Keratinocyte (primary cell): ENCODE results near the gene CDK8.

ENCODE experiments used
- EZH2 ChIP-seq: IDR thresholded peaks from one replicate; pipeline ENCODE4 v1.6.1; 2012; ENCODE audit warnings: inconsistent platforms, mild to moderate bottlenecking, low read length, moderate library complexity
- TF ChIP-seq, protein P1 (sequence below), 3 experiments: IDR thresholded peaks in 1 of 3; conservative IDR thresholded peaks in 1 of 3; optimal IDR thresholded peaks in 1 of 3; 2 replicates in 2 of 3; 3 replicates in 1 of 3; pipeline versions ENCODE3 to v1.5.1; 2011; ENCODE audit warnings: low read length in 3 of 3, mild to moderate bottlenecking in 3 of 3, moderate library complexity in 2 of 3, control low read depth in 1 of 3, inconsistent platforms in 1 of 3; ENCODE audit not compliant: insufficient read depth in 2 of 3; ENCODE audit errors: extremely low read depth in 1 of 3

DNA sequence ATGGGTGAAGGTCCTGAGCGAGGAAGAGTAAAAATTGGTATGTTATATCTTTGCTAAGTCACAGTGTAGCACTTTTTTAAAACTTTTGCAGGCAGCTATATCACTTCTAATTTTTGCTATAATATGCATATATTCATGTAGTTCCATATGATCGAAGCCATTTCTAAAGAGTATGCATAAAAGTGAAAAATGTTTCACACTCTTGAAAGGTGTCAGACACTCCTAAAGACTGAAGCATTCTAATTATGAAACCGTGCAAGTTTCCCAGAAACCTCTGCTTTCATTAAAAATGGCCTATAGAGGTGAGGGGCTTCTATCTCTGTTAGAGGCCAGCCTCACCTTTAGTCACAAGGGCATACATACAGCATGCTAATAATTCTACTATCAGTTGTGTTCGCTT lies 128.9 kb downstream of the CDK8 start:
- TF ChIP-seq, protein P1, sequence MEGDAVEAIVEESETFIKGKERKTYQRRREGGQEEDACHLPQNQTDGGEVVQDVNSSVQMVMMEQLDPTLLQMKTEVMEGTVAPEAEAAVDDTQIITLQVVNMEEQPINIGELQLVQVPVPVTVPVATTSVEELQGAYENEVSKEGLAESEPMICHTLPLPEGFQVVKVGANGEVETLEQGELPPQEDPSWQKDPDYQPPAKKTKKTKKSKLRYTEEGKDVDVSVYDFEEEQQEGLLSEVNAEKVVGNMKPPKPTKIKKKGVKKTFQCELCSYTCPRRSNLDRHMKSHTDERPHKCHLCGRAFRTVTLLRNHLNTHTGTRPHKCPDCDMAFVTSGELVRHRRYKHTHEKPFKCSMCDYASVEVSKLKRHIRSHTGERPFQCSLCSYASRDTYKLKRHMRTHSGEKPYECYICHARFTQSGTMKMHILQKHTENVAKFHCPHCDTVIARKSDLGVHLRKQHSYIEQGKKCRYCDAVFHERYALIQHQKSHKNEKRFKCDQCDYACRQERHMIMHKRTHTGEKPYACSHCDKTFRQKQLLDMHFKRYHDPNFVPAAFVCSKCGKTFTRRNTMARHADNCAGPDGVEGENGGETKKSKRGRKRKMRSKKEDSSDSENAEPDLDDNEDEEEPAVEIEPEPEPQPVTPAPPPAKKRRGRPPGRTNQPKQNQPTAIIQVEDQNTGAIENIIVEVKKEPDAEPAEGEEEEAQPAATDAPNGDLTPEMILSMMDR (optimal IDR thresholded peaks at IDR 0.05 in 1 of 3, IDR thresholded peaks at IDR 0.05 in 1 of 3, conservative IDR thresholded peaks at IDR 0.05 in 1 of 3; ENCODE audit: extremely low read depth in 1 of 3, insufficient read depth in 2 of 3, low read length in 3 of 3), result no peak
- TF ChIP-seq EZH2, result no peak
